ENCODE results near the gene DNAJC2.
A peak's percentile ranks its signal among the peaks of the same experiment; 100 is the strongest.

DNAJC2 gene

DNA sequence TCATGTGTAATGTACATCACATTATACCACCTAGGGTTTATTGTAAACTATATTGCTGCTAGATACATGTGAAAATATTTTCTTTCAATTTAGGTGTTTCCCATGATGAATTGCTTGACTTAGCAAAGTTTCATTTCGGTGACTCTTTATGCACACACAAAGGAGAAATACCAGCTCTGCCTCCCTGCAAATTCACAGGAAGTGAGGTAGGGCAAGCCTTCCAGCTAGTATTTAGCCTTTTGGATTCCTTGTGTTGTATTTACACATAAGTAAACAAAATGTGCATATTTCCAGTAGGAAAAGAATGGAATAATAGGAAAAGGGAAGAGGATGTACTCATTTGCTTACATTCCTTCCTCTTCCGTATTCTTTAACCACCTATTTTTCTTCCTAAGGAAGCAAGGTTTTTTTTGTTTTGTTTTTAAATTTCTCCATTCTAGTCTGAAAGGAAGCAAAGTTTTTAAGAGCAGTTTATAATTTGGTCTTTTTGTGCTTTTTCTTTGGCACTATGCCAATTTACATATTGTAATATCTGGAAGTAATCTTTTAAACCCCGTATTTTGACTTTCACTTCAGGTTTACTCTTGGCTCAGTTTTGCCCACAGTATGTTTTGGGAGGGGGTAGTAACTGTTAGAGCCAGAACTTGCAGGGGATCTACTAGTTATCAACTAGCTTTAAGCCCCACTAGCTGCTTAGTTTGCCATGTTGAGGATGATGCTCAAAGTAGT lies 36.9 kb downstream of the DNAJC2 start:
- Mint-ChIP-seq H3K27ac (no peak overlapping the region), H3K4me1 (no peaks in the 10 kb centered on the region), H3K36me3 (ENCODE audit: low read depth) (peaks cover 79% of the 10 kb centered on the region), H3K9me3 (no peaks in the 10 kb centered on the region), H3K27me3 (ENCODE audit: low read depth, poor library complexity) (no peaks in the 10 kb centered on the region), H3K4me3 (no peak overlapping the region)
- DNase-seq, result no peak
- TF ChIP-seq, protein P1, sequence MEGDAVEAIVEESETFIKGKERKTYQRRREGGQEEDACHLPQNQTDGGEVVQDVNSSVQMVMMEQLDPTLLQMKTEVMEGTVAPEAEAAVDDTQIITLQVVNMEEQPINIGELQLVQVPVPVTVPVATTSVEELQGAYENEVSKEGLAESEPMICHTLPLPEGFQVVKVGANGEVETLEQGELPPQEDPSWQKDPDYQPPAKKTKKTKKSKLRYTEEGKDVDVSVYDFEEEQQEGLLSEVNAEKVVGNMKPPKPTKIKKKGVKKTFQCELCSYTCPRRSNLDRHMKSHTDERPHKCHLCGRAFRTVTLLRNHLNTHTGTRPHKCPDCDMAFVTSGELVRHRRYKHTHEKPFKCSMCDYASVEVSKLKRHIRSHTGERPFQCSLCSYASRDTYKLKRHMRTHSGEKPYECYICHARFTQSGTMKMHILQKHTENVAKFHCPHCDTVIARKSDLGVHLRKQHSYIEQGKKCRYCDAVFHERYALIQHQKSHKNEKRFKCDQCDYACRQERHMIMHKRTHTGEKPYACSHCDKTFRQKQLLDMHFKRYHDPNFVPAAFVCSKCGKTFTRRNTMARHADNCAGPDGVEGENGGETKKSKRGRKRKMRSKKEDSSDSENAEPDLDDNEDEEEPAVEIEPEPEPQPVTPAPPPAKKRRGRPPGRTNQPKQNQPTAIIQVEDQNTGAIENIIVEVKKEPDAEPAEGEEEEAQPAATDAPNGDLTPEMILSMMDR (IDR thresholded peaks at IDR 0.05), result no peak

DNA sequence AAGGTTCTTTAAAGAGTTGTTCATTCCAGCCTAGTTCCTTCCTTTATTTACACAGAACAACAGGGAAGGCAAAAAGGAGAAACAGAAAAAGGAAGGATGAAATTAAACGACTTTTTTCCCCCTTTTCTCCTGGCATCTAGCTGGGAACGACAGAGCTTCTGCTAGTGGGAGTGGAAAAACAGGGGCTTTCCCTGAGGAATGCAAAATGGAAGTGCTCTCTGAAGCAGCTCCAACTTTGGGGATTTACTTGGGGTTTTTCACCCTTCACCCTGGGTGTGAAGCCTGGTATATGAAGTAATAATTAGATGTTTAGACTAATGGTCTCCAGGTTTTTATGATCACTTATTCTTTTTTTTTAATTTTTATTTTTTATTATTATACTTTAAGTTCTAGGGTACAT lies 43.1 kb downstream of the DNAJC2 start:
- TF ChIP-seq, protein P1 (IDR thresholded peaks at IDR 0.05), result no peak
- Mint-ChIP-seq H3K27me3 (ENCODE audit: low read depth, poor library complexity) (no peaks in the 10 kb centered on the region), H3K9me3 (no peaks in the 10 kb centered on the region), H3K27ac (no peak overlapping the region), H3K4me1 (peaks cover 23% of the 10 kb centered on the region), H3K4me3 (no peak overlapping the region), H3K36me3 (ENCODE audit: low read depth) (peaks cover 66% of the 10 kb centered on the region)
- no peak for DNase-seq

GRCh38 chr7:103299660-103300059 lies 44.9 kb downstream of the DNAJC2 start:
- H3K4me3 Mint-ChIP-seq, result no peak overlapping the region
- TF ChIP-seq, protein P1 (IDR thresholded peaks at IDR 0.05), result no peak
- peaks cover 4% of the 10 kb centered on the region for H3K9me3 Mint-ChIP-seq
- peaks cover 23% of the 10 kb centered on the region for H3K4me1 Mint-ChIP-seq
- H3K27ac Mint-ChIP-seq, result no peak overlapping the region
- H3K36me3 Mint-ChIP-seq (ENCODE audit: low read depth), result peaks cover 55% of the 10 kb centered on the region
- H3K27me3 Mint-ChIP-seq (ENCODE audit: low read depth, poor library complexity), result peaks cover 2% of the 10 kb centered on the region
- DNase-seq, result no peak

DNA sequence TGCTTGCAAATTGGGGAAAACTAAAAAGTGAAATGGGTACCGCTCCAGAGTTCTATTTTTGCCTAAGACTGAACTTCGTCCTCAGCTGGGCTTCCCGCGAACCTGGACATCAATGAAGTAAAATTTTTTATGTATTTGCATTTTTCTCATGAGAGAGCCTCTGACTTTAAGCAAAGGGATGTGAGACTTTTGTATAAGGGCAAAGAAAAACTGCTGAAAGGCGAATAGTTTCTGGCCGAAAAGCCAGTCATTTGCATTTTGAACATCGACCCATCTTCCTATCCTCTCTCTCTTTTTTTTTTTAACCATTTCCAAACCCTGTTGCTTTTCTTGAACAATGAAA lies 46.8 kb downstream of the DNAJC2 start:
- Mint-ChIP-seq H3K9me3 (peaks cover 4% of the 10 kb centered on the region), H3K4me1 (peaks cover 23% of the 10 kb centered on the region), H3K36me3 (ENCODE audit: low read depth) (peaks cover 37% of the 10 kb centered on the region), H3K4me3 (peak overlapping the region; percentile 91), H3K27ac (peak overlapping the region; percentile 44), H3K27me3 (ENCODE audit: low read depth, poor library complexity) (peaks cover 18% of the 10 kb centered on the region)
- TF ChIP-seq, protein P1 (IDR thresholded peaks at IDR 0.05), result no peak
- no peak for DNase-seq

- H3K27ac Mint-ChIP-seq, result peak within 1 kb of the TSS; percentile 87
- TF ChIP-seq, protein P1 (IDR thresholded peaks at IDR 0.05), result peak; percentile 94
- peaks cover 23% of the 10 kb centered on the region for H3K4me1 Mint-ChIP-seq
- peaks cover 25% of the 10 kb centered on the region for H3K27me3 Mint-ChIP-seq (ENCODE audit: low read depth, poor library complexity)
- H3K4me3 Mint-ChIP-seq, result peak within 1 kb of the TSS; percentile 91
- peaks cover 31% of the 10 kb centered on the region for H3K36me3 Mint-ChIP-seq (ENCODE audit: low read depth)
- DNase-seq, result peak; percentile 97
- H3K9me3 Mint-ChIP-seq, result peaks cover 4% of the 10 kb centered on the region
Measured at GRCh38 chr7:103296901-103297836, 47.4 kb downstream of the DNAJC2 start, which contains the start of gene PMPCB. PMPCB (plus strand) TSS chr7:103297435; CDS start chr7:103297460, 25 bp downstream.

Data from nephron progenitor cell (in vitro differentiated cells).